IPS-NIHi11 (cell line): ENCODE data around the gene NRG3.

Source experiments
- DNase-seq: peaks from one replicate; pipeline ENCODE4 v3.0.0; 2012; ENCODE audit warnings: mixed read lengths, low spot score

Gene NRG3

GRCh38 chr10:82472406-82473335 is 597.7 kb downstream of the NRG3 start:
- DNase-seq: no peak

GRCh38 chr10:82477776-82478175 is 602.8 kb downstream of the NRG3 start:
- no peak for DNase-seq

DNA sequence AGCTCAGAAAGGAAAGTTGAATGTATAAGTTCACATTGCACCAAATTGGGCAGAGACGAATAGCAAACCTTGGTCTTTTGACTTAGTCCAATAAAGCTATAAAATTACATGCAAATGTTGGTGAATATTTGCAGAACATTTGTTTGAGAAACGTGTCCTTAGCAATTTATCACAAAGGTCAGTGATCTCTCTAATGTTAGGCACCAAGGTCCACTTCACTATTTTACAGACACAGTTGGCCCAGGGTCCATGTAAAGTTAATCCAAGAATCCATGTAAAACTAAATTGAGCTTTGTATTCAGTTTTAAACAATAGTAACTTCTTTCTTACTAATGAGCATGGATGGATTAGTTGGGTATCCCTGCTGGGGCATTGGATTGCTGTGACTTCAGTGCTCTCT is 617.7 kb downstream of the NRG3 start:
- no peak for DNase-seq

GRCh38 chr10:82496114-82496513 is 621.1 kb downstream of the NRG3 start:
- no peak for DNase-seq

DNA sequence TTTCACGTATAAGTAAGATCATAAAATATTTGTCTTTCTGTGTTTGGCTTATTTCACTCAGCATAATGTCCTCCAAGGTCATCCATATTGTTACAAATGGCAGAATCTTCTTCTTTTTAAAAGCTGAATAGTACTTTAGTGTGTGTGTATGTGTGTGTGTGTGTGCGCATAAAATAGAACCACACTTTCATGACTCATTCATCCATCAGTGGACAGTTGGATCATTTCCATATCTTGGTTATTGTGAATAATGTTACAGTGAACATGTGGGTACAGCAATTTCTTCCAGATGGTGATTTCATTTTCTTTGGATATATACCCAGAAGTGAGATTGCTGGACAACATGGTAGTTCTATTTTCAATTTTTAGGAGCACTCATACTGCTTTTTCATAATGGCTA is 622.4 kb downstream of the NRG3 start:
- DNase-seq: no peak

DNA sequence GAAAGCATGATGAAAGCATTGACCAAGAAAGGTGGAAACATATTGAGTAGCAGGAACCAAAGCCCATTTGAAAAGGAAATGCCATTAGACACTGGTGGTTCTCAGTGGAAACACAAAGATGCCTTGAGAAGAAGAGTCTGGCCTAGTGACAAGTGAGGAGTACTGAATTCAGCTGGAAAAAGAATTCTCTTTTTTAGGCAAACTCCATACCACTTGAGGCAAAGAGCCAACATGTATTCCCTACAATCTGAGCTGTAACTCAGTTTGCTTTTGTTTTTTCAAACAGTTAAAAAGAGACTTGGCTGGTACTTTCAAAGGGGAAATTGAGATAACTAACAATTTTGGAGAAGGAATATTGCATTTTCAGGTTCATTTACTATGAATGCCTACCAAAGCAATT is 624.0 kb downstream of the NRG3 start:
- no peak for DNase-seq

- DNase-seq: no peak
Observed at GRCh38 chr10:82505009-82505408, 630.0 kb downstream of the NRG3 start.

GRCh38 chr10:82506680-82507376 is 631.8 kb downstream of the NRG3 start:
- DNase-seq: no peak

GRCh38 chr10:82515256-82515655 is 640.3 kb downstream of the NRG3 start:
- DNase-seq: no peak

DNA sequence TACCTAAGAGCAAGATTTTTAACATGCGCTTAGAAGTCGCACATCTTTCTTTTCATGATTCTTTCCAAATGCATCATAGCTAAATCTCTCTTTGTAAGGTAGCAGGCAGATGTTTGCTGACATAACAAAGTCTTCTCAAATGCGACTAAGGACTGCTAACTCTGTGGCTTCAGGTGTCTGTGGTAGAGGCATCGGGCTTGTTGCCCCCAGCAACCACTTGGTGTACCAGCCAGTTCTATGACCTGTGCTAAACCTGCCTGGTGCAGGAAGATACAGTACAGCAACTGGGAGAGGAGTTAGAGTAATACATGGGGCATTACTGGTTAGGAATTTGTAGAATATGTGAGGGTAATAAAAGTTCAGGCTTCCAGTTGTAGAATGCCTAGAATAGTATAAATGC is 654.1 kb downstream of the NRG3 start:
- DNase-seq: no peak

DNA sequence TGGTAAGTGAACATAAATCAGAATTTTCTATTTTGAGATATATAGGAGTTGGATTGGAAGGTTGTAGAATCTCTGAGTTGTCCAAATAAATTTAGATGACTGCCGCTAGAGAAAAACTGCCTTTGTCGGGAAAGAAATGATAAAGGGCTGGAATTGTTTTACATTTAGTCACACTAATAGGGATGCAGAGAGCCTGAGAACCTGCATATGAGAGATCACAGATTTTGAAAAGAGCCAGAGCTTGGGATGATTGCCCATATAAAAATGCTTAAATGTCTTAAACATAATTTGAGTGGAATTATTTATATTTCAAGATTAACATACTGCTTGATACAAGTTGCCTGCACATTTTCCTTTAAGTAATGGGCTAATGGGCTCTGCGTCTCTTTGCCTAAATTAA is 660.5 kb downstream of the NRG3 start:
- no peak for DNase-seq

DNA sequence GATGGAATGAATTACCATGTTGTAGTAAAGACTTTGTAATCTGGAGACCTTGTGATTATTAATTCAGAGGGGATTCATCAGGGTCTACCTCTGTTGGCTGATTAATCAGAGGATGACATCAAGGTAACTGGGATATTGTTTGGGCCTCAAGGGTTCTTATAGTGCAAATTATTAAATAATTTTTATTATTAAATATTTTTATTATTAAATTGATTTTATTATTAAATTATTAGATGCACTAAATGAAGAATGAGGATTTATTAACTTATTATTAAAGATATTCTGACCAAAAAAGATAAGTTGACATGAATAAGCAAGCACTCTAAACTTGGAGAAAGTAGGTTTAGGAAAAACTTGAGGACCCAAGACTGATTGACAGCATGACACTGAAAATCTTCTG is 661.7 kb downstream of the NRG3 start:
- DNase-seq: no peak

GRCh38 chr10:82538272-82538671 is 663.3 kb downstream of the NRG3 start:
- no peak for DNase-seq

GRCh38 chr10:82543631-82544030 is 668.6 kb downstream of the NRG3 start:
- DNase-seq: no peak

DNA sequence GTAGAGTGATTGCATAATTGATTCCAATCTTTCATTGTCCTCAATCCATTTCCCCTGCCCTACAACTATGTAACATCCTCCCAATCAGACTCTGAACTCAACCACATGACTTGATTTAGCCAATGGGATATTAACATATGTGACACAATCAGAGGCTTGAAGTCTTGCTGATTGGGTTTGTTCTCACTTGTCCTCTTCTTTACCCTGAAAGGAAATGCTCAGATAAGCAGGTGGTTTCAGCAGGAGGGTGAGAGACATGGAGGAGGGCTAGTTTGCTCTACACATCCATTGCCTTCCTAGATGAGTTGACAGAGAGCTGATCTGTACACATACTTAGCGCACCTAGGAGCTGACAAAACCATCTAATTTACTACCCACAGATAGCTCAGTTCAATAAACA is 669.4 kb downstream of the NRG3 start:
- DNase-seq: no peak

DNA sequence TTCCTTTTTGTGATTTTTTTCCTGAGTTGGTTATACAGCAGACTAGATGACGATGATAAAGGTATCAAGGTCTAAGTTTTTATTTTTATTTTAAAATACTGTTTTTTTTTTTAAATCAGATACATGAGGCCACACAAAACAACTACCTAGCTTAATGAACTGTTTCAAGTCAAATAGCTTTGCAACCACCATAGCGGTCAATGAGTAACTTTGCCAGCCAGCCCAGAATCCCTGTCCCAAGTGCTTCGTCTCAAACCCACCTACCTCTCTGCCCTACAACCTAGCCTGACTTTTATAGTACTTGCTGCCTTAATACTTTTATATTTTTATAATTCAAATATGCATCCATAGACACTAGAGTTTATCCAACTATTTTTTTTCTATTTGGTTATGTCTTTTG is 676.5 kb downstream of the NRG3 start:
- no peak for DNase-seq

DNA sequence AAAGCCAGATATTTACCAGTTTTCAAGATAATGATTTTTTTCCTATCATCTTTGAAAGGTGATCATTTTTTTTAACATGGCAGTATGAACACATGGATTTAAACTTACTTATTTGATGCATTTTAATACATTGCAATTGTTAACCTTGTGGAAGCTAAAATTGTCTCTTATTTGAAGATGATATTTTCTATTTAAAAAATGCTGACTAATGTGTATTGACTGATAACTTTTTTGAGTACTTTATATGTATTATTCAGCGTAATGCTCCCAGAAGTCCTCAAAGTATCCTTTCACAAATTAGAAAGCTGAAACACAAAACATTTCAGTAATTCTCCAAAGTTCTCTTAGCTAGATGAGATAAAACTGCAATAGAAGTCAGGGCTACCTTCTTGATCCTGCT is 677.3 kb downstream of the NRG3 start:
- no peak for DNase-seq

GRCh38 chr10:82554381-82554780 is 679.4 kb downstream of the NRG3 start:
- DNase-seq: no peak

GRCh38 chr10:82558014-82558607 is 683.1 kb downstream of the NRG3 start:
- no peak for DNase-seq

DNA sequence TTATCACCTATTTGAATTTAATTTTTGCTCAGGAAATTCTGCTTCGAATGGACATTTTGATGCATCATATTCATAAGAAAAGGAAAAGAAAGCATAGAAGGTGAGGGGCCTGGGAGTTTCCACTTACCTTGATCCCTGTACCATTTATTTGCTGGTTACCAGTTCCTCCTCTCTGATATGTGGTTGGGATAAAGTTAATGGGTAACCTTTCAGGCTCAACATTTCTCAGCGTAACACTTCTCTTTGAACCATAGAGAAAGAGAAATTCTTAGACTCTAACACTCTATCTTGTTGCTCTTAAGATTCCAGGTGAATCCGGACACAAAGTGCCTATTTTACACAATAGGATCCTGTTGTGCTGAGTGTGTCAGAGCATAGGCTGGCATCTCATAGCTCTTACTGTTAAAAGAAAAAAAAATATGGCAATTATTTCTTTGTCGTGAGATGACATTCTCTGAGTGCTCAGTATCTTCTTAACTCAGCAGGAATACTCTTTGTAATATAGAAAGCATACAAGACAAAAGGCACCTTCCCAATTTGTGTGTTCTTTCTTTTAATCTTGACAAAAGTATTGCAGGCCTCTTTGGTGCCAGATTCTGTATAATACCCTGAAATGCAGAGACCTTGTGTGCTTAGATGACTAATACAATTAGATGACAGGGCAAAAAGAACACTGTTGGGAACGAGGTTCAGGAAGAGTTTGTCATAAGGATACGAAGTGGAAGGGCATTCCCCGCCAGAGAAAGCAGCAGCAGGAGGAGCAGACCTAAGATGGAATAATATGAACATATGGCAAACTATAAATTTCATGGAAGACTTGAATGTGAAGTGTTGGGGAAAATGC is 689.6 kb downstream of the NRG3 start:
- no peak for DNase-seq

GRCh38 chr10:82565197-82565575 is 690.2 kb downstream of the NRG3 start:
- no peak for DNase-seq

- no peak for DNase-seq
Observed at GRCh38 chr10:82572744-82573143, 697.8 kb downstream of the NRG3 start.
